ENCODE measurements around the gene CDKN1B. TPM values are rescaled to one million over a fixed set of nuclear protein-coding genes. Genes with fewer than 3 reads are reported as not detected.
"Not testable (repeated sequence)": the region's sequence is repeated elsewhere in the genome, so short reads cannot be mapped to it uniquely, and the experiment has no call there.

CDKN1B gene
- total and polyA plus RNA-seq, 2 of the 13 experiments (the other 11 are each of a cell fraction or from before 2014, with no cell fraction given), result 20.1 to 37.2 TPM

GRCh38 chr12:12738152-12738551 lies 21.0 kb downstream of the CDKN1B start:
- H3K36me3 ChIP-seq (replicated peaks in 1 of 2; ENCODE audit: control insufficient read depth in 1 of 2, insufficient read depth in 2 of 2, low read length in 2 of 2); H2AFZ ChIP-seq (ENCODE audit: low read length); FAIRE-seq; H3K27me3 ChIP-seq (ENCODE audit: control insufficient read depth in 1 of 2, insufficient read depth in 2 of 2, low read length in 2 of 2); intact Hi-C loops (cut with micrococcal nuclease; ENCODE audit: unreplicated experiment); CTCF ChIA-PET (ENCODE audit: low intra/inter-chr PET ratio, low total read pairs); BruUV-seq (replicated peaks); ATAC-seq; H3K4me3 ChIP-seq (replicated peaks in 1 of 3; ENCODE audit: insufficient read depth in 1 of 3, low read depth in 2 of 3, low read length in 3 of 3); H3K9ac ChIP-seq (ENCODE audit: insufficient read depth, low read depth, low read length); H3K27ac ChIP-seq (ENCODE audit: extremely low read length, insufficient read depth, low read length); H3K4me2 ChIP-seq (ENCODE audit: low read depth, low read length); H3K9me3 ChIP-seq (ENCODE audit: low read length); DNase-seq (ENCODE audit: low spot score); in situ Hi-C loops (cut with HindIII; ENCODE audit: extremely low pct_ligation_motif_present, low pct_unique_long_range_greater_than_20kb); H3K79me2 ChIP-seq (ENCODE audit: insufficient read depth, low read length); H4K20me1 ChIP-seq (ENCODE audit: insufficient read depth, low read length): not testable (repeated sequence)
- TF ChIP-seq ZNF121 (CRISPR knock-in tag; IDR thresholded peaks at IDR 0.05), result 0 out of 2 replicates have a peak, but pooled peaks have one; percentile 40
- POLR2A ChIA-PET, result interaction anchor here (1.8 kb wide), 1 partner anchor 20 kb away, joined by 7 read pairs; no protein-coding TSS in a partner anchor
- WGBS (ENCODE audit: low lambda C conversion rate), result 35% methylated on average over 2 of the region's 2 CpGs
- peaks cover 32% of the 10 kb centered on the region for H3K4me1 ChIP-seq (ENCODE audit: insufficient read depth, low read length)

- H3K9me3 ChIP-seq (ENCODE audit: low read length), result no peaks in the 10 kb centered on the region
- intact Hi-C loops (cut with micrococcal nuclease; ENCODE audit: unreplicated experiment) (no loop called here), in situ Hi-C loops (cut with HindIII; ENCODE audit: extremely low pct_ligation_motif_present, low pct_unique_long_range_greater_than_20kb) (no loop called here)
- H3K36me3 ChIP-seq (replicated peaks in 1 of 2; ENCODE audit: control insufficient read depth in 1 of 2, insufficient read depth in 2 of 2, low read length in 2 of 2), result no peaks in the 10 kb centered on the region
- CTCF ChIA-PET (ENCODE audit: low intra/inter-chr PET ratio, low total read pairs), result no interaction called here
- H3K4me2 ChIP-seq (ENCODE audit: low read depth, low read length), result no peak overlapping the region
- WGBS (ENCODE audit: low lambda C conversion rate), result 44% methylated on average over 3 of the region's 3 CpGs
- no peak overlapping the region for H3K9ac ChIP-seq (ENCODE audit: insufficient read depth, low read depth, low read length)
- ATAC-seq (no peak), DNase-seq (ENCODE audit: low spot score) (no peak), FAIRE-seq (no peak)
- no peak overlapping the region for H3K27ac ChIP-seq (ENCODE audit: extremely low read length, insufficient read depth, low read length)
- TF ChIP-seq KDM1A (CRISPR knock-in tag; IDR thresholded peaks at IDR 0.05) (no peak), ZNF550 (CRISPR knock-in tag; IDR thresholded peaks at IDR 0.05; ENCODE audit: borderline replicate concordance) (no peak), HOXA9 (CRISPR knock-in tag; IDR thresholded peaks at IDR 0.05; ENCODE audit: borderline replicate concordance) (no peak), MAF1 (CRISPR knock-in tag; IDR thresholded peaks at IDR 0.05; ENCODE audit: borderline replicate concordance) (no peak), ISX (CRISPR knock-in tag; conservative IDR thresholded peaks at IDR 0.05) (no peak), ZNF841 (CRISPR knock-in tag; IDR thresholded peaks at IDR 0.05; ENCODE audit: borderline replicate concordance) (no peak)
- no peak overlapping the region for H3K4me3 ChIP-seq (replicated peaks in 1 of 3; ENCODE audit: insufficient read depth in 1 of 3, low read depth in 2 of 3, low read length in 3 of 3)
- no peaks in the 10 kb centered on the region for H3K79me2 ChIP-seq (ENCODE audit: insufficient read depth, low read length)
- H2AFZ ChIP-seq (ENCODE audit: low read length), result no peak overlapping the region
- POLR2A ChIA-PET, result no interaction called here
- no peaks in the 10 kb centered on the region for H3K27me3 ChIP-seq (ENCODE audit: control insufficient read depth in 1 of 2, insufficient read depth in 2 of 2, low read length in 2 of 2)
- BruUV-seq (replicated peaks), result no TSS peak
- H4K20me1 ChIP-seq (ENCODE audit: insufficient read depth, low read length), result no peaks in the 10 kb centered on the region
- 0 out of 2 replicates have a peak, but pooled peaks cover 5% of the 10 kb centered on the region for H3K4me1 ChIP-seq (ENCODE audit: insufficient read depth, low read length)
These were observed 24.5 kb downstream of the CDKN1B start for GRCh38 chr12:12741660-12742059.
